Activated T-cell treated with anti-CD3 and anti-CD28 coated beads for 4 hours (primary cell): ENCODE measurements around the gene ARPC2.

ENCODE experiments used
- DNase-seq: peaks from one replicate; pipeline ENCODE4 v3.0.0-alpha.2; 2020

ARPC2 gene

DNA sequence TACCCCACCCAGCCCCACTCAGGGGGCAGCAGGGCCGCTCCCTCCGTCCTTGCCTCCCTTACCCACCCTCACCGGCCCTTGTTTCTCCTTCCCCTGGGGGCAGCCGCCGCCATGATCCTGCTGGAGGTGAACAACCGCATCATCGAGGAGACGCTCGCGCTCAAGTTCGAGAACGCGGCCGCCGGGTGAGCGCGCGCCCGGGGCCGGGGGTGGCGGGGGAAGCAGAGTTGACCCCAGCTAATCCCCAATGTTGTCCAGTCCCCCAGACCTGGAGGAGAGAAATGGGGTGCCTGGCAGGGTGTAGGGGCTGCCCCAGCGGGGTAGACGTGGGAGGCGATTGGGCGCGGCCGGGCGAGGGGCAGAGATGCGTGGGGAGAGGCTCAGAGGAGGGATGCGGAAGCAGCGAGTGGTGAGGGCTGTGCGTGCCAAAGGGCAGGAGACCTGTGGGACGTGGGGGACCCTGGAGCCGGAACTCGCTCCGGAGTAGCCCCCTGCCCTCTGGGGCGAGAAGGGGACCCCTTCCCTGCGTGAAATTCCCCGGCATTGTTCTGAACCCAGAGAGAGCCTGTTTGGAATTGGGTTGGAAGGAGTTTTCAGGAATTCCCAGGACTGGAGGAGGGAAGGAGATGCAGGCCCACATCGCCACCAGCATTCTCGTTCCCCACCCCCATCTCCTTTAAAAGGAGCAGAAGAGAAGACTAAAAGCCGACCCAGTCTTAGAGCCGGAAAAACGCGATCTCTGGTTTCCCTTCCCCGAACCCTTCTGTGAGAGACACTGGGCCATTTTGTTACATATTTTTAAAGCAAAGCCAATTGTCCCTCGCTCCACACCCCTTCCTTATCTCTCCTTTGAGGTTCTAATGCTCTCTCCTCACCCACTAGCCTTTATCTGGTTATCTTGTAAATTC is 625 bp downstream of the ARPC2 start:
- DNase-seq = peak; percentile 68

- DNase-seq = no peak
Measured at GRCh38 chr2:218218268-218219185, 1.5 kb downstream of the ARPC2 start.

DNA sequence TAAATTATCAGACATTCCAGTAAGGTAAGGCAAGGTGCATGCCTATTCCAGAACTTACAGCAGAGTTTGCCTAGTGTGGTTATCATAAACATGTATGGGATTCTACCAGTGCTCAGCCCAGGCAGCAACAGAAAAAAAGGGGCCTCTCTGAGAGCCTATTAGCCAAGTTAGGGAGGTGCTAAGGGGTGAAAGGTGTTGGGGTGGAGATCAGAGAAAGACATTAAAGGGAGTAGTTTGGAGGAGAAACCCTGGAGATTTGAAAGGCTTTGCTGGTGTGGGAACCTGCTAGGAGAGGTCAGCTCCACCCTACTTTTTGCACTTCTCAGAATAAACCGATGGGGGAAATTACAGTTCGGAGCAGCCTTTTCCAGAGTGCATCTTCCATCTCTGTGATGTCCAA is 2.9 kb downstream of the ARPC2 start:
- DNase-seq = no peak

- DNase-seq = no peak
Measured at GRCh38 chr2:218221000-218221399, 4.0 kb downstream of the ARPC2 start.

DNA sequence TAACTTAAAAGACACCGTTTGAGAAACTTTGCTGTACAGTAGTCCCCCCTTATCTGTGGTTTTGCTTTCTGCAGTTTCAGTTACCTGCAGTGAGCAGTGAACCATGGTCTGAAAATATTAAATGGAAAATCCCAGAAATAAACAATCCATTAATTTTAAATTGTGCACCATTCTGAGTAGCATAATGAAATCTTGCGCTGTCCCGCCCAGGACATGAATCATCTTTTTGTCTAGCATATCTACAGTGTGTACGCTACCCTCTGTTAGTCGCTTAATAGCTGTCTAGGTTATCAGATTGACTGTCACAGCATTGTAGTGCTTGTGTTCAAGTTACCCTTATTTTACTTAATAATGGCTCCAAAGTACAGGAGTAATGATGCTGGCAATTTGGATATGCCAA is 6.1 kb downstream of the ARPC2 start:
- DNase-seq = no peak

- no peak for DNase-seq
Measured at GRCh38 chr2:218224186-218224585, 7.2 kb downstream of the ARPC2 start.

DNA sequence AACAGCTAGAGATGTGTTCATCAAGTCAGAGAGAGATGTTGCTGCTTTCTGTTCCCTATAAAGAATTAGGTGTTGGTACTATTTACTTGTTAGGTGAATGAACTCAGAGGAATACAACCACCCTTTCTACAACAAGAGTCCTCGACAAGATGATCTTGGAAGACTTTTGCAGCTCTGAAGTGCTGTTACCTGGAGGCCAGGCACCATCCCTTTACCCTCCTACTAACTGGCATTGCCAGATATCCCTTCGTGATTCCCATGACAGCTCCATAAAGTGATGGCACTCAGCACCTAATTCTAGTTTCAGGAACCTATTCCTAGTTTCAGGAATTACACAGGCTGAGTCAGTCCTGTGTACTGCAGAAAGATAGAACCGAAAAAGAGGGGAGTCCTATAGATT is 9.9 kb downstream of the ARPC2 start:
- DNase-seq = no peak

DNA sequence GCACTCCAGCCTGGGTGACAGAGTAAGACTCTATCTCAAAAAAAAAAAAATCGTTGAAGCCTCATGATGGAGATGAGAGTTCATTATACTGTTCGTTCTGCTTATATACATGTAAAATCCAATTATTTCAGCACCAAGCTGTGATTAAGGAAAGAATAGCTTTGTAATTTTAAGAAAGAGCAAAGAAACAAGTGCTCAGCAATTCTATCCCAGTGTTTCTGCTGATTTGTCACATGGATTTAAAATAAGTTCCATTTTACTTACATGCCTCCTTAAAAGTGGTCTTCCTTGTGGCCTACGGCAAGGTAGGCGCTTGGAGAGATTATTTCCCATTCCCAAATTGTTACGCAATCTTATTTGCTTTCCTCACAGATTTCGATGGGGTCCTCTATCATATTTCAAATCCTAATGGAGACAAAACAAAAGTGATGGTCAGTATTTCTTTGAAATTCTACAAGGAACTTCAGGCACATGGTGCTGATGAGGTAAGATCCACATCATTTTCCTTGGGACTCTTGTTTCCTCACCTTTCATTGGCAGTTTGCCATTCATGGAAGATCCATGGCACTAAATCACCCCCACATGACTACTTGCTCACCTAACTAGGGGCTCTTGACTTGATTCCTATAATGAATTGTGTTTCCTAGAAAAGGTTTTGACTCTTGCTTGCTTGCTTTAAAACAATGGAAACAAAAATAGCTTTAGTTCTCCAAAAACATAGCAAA is 11.5 kb downstream of the ARPC2 start:
- no peak for DNase-seq

GRCh38 chr2:218229239-218229638 is 12.2 kb downstream of the ARPC2 start:
- no peak for DNase-seq

DNA sequence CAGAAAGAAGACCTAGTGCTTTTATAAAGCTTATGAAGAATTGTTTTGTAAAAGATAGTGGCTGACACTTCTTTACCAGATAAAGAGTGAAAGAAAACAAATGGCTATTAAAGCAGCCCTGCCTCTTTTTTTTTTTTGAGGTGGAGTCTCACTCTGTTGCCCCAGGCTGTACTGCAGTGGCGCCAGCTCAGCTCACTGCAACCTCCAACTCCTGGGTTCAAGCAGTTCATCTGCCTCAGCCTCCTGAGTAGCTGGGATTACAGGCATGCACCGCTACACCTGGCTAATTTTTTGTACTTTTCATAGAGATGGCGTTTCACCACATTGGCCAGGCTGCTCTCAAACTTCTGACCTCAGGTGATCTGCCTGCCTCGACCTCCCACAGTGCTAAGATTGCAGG is 12.9 kb downstream of the ARPC2 start:
- DNase-seq = no peak

GRCh38 chr2:218230882-218231281 is 13.9 kb downstream of the ARPC2 start:
- no peak for DNase-seq

GRCh38 chr2:218233543-218233942 is 16.6 kb downstream of the ARPC2 start:
- no peak for DNase-seq

DNA sequence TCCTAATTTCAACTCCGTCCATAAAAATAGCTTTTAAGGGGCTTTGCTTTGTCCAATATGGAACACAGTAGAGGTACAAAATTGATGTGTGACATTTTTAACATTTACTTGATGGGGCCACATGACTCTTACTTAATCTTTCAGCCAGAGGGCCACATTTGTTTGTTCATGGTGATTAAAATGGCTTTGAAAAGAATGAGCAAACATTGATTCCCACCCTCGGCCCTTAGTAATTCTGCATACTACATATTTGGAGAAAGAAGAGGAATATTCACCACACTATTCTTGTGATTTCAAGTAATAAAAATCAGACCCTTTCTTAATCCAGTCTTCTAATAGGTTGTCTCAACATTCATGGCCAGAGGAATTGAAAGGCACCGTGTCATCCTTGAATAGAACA is 17.5 kb downstream of the ARPC2 start:
- no peak for DNase-seq

GRCh38 chr2:218235017-218235416 is 18.0 kb downstream of the ARPC2 start:
- DNase-seq = no peak

DNA sequence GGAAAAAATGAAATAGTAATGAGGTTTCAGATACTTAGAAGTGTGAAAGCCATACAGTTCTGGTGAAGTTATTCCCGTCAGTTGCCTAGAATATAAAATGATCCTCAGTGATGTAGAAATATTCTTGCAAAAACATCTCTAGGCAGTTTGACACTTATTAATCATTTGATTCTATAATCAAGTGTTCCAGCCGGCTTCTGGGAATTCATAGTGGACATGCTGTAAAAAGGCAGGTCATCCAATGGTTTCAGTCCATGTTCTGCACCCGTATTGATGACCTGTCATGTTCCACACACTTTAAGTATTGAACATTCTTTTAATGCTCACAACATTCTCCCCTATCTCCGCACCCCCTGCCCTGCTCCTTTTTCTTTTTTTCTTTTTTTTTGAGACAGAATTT is 19.8 kb downstream of the ARPC2 start:
- no peak for DNase-seq

GRCh38 chr2:218238887-218239286 is 21.9 kb downstream of the ARPC2 start:
- no peak for DNase-seq

- no peak for DNase-seq
Measured at GRCh38 chr2:218244204-218244603, 27.2 kb downstream of the ARPC2 start.

DNA sequence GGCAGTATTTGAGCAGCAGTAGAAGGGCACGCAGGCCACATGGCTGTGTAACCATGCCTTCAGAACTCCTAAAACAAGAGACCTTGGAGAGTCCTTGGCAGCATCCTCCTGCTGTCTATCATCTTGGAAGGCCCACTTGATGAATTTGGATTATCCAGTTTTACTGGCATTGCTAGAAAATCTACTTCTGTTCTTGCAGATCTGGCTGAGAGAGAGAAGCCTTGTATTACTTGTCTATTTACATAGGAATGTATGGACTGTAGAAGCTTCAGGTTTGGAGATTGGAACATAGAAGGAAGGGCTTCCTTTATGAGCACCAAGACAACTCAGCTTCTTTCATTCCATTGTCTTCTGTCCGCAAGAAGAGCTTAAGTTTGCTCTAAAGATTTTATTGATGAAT is 27.7 kb downstream of the ARPC2 start:
- DNase-seq = no peak

DNA sequence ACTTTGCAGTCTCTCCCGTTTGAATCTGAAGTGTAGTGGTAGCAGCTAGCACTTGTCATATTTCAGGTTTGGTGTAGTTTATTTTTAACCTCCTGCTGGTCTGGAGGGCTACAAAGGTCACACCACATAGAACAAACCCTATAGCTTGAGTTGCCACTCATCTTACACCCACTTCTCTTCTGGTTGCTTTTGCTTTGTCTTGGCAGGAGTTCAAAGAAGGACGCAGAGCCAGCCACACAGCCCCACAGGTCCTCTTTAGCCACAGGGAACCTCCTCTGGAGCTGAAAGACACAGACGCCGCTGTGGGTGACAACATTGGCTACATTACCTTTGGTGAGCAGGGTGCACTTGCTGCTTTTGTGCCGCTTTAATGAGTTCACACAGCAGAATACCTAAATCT is 28.2 kb downstream of the ARPC2 start:
- no peak for DNase-seq

DNA sequence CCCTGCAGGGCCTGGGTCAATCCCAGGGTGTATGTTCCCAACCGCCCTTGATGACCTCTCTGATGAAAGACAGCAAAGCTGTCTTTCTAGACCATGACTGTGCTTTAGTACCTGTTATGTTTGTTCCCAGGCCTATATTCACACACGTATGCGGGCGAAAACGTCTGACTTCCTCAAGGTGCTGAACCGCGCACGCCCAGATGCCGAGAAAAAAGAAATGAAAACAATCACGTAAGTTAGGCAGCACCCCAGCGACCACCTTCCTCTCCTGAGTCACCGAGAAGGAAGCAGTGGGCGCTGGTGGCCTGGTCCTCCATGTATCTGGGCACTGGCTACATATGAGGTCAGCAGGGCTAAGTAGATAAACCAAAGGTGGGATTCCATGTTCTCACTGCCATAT is 32.7 kb downstream of the ARPC2 start:
- DNase-seq = no peak

GRCh38 chr2:218252509-218253231 is 35.7 kb downstream of the ARPC2 start:
- DNase-seq = no peak

- DNase-seq = no peak
Measured at GRCh38 chr2:218253232-218253625, 36.2 kb downstream of the ARPC2 start.

DNA sequence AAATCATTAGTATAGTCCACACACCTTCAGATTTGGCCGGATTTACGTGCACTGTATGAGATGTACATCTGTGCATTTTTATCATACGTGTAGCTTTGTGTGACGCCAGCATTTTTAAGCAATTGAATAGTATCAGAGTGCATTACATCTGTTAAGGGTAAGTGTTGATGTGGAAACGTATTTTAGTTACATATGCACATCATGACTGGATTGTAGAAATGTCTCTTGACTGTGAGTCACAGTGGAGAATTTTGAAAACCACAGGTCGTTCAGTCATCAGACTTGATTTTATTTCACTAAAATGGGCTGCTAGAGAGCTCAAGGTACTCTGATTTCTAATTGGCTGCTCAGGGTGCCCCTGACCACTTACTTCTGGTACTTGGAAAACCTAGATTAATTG is 38.5 kb downstream of the ARPC2 start:
- no peak for DNase-seq
